Measurements from ENCODE around the gene DMKN.
"Not testable (repeated sequence)": the region's sequence is repeated elsewhere in the genome, so short reads cannot be mapped to it uniquely, and the experiment has no call there.

DMKN gene

GRCh38 chr19:35462476-35462953 lies 50.9 kb downstream of the DMKN start:
- peak; percentile 87 for DNase-seq (ENCODE audit: low spot score)

DNA sequence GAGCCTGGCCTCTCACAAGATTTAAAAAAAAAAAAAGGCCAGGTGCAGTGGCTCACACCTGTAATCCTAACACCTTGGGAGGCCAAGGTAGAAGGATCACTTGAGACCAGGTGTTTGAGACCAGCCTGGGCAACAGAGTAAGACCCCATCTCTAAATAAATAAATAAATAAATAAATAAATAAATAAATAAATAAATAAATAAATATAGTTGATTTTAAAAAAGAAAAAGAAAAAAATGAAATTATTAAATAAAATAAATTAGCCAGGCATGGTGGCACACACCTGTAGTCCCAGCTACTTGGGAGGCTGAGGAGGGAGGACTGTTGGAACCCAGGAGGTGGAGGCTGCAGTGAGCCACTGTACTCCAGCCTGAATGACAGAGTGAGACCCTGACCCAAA lies 51.7 kb downstream of the DMKN start:
- not testable (repeated sequence) for DNase-seq (ENCODE audit: low spot score)

DNA sequence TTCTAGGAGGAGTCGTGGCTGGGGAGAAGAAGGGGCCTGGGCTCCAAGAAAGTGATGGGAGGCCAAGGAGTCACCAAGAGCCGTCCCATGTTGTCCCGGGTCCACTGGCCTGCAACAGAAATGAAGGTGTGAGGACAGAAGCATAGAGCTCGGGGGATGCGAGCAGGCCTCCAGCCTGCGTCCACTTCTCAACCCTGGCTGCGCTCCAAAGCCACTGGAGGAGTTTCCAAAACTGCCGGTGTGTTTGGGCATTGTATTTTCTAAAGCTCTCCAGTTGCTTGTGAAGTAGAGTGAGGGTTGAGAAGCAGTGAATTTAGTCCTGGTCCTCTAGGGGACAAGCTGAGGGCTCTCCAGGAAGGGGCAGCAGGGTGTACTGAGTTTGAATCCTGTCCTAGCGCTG lies 52.4 kb downstream of the DMKN start:
- no peak for DNase-seq (ENCODE audit: low spot score)

DNA sequence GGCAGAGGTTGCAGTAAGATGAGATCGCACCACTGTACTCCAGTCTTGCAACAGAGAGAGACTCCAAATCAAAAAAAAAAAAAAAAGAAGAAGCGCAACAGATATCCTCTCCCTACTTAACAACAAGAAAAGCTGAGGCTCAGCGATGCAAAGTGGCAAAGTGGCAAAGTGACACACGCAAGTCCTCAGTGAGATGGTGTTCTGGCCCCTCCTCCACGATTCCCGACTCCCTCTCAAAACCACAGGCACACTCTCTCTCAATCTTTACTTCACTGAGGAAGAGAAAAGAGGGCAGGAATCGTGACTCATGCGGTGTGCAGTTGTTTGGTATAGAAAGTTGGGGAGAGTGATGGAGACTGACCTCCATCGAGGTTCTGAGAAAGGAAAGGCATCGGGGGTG lies 52.8 kb downstream of the DMKN start:
- DNase-seq (ENCODE audit: low spot score), result no peak

DNA sequence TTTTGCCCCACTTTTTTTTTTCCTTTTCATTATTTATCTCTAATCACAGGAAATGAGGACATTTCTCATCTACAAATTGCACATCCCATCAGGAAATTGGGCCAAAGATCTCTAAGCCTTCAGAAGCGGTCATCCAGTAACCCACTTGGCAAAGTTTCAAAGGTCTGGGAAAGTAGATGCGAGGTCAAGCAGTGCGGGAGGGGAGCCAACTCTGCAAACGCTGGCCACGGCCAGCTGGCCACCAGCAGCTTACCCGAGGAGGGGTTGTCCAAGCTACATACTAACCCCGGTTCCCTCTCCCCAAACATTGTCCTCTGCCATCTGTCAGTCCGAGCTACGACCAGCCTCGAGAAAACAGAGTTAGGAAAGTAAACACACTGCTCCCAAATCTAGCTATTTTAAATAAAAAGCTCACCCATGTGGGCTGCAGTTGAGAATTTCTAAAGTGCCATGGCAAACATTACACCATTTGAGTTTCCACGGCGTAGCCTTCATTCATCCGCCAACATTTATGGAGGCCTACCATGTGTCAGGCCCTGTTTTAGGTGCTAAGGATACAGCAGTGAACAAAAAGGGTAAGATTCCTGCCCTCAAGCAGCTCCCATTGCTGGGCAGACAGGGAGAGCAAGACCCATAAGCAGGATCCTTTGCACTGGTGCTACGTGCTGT lies 53.9 kb downstream of the DMKN start:
- no peak for DNase-seq (ENCODE audit: low spot score)

DNA sequence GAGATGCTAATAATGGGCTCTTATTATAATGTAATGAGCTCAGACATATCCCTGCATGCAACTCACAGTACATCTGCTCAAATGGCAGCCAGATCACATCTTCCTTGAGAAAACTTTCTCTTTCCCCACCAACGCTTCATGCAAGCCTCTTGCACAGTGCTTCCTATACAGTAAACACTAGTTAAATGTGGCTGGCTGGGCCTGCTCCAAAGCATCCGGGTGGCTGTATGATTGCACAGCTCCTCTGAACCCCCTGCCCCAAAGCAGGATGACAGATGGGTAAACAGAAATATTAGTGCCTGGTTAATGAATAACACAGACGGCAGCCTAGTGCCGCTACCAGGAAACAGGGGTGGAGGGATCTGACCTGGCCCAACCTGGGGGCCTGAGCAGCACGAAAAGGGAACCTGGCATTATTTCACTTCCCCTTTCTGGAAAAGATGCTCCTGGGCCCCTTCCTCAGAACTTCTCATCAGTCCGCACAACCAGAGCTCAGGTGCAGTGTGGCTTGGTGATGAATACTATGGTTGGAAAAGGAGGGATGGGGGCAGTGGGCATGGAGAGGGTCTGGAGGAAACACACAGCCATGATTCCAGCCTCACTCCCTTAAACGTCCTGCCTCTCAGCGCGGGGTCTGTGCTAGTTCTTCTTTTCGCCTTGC lies 54.6 kb downstream of the DMKN start:
- DNase-seq (ENCODE audit: low spot score), result no peak

GRCh38 chr19:35458192-35458591 lies 55.3 kb downstream of the DMKN start:
- no peak for DNase-seq (ENCODE audit: low spot score)

DNA sequence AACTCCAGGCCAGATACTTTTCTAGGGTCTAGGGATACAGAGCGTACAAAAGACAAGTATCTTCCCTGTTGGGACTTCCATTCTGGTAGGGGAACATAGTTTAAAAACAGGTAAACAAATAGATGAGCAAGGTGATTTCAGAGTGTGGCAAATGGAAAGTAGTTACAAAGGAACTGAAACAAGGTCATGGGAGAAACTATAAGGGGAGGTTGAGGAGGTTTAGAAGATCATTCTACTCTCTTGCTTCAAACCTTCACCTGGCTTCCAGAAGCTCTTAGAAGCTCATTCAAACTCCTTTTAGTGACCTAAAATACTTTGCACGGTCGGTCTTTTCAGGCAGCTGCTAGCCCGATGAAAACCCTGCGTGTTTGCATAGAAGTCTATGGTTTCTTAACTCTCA lies 56.3 kb downstream of the DMKN start:
- DNase-seq (ENCODE audit: low spot score), result no peak

GRCh38 chr19:35455616-35456201 lies 57.7 kb downstream of the DMKN start:
- no peak for DNase-seq (ENCODE audit: low spot score)

DNA sequence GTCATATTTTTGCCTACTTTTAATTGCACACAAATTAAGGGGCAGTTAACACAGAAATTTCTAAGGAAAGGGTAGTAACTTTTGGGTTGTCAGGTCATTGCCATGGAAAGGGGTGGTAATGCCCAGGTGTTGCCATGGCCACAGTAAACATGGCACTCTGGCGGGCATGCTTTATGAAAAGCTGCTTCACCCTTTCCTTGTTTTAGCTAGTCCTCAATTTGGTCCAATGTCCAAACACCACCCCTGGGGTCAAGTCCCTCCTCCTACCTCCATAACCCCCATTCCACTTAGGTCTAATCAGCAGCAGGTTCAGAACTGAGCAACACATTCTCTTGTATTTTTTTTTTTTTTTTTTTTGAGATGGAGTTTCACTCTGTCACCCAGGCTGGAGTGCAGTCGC lies 58.8 kb downstream of the DMKN start:
- DNase-seq (ENCODE audit: low spot score), result no peak

DNA sequence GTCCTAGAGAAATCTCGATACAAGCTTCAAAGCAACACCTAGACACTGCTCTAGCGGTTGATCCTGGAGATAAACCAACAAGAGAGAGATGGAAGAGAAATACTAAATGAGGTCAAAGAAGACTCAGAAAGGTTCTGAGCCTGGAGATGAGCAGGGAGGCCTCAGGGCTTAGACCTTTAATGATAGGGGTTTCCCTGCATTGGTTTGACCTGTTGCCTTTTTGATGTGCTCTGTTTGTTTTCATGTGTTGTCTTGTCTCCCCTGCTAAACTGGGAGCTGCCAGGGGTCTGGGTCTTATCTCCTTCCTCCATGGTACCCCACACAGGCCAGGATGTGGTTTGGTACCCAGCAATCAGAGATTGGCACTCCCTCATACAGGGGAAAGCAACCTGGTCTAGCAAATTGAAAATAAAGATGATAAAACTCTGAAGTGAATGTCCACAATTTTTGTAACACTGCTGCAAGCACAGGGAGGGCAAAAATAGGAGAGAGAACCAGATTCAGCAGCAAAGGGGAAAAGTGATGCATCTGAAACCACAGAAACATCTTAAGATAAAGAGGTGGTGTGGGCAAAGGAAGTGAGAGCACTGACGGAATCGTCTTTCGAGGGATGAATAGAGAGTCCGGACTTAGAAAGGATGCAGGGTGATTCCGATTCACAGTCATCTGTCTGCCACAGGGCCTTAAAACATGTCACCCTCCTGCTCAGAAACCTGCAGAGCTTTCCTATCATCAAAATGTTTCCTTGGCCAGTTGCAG lies 61.9 kb downstream of the DMKN start:
- no peak for DNase-seq (ENCODE audit: low spot score)

- DNase-seq (ENCODE audit: low spot score), result no peak
Observed at GRCh38 chr19:35449359-35450043, 63.9 kb downstream of the DMKN start.

DNA sequence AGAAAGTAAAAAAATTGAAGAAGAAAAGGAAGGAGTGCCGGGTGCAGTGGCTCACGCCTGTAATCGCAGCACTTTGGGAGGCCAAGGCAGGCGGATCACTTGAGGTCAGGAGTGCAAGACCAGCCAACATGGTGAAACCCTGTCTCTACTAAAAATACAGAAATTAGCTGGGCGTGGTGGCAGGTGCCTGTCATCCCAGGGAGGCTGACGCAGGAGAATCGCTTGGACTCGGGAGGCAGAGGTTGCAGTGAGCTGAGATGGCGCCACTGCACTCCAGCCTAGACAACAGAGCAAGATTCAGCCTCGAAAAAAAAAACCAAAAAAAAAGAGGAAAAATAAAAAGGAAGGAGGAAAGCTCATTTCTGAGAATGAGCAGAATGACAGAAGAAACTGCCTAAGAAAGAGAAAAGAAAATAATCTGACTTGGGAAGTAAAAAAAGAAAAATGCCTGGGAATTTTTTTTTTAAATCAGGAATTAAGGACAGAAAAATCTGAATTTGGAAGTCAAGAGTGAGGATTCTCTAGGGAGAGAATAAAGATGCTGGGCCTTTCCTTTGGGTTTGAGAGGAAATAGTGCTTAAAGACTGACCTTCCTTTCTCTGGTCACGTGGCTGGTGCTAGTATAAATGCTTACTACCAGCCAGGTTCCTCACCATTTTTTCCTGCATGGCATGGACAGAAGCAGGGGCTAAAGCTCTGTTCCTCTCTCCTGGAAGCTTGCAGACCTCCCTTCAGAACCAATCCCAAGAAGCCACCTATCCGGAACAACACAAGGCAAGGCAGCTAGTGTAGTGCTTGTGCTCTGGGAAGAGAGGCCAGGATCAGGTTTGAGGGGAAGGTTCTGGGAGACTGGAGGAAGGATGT lies 65.6 kb downstream of the DMKN start, which contains the start of gene FFAR2:
Gene FFAR2 (plus strand): TSS at position 652 of the 864 bp plus-strand sequence. CDS start 1,458 bp downstream, outside the sequence.
- no peak for DNase-seq (ENCODE audit: low spot score)
